Measurements from ENCODE around the gene PCAT6.

- TF ChIP-seq CTCF (IDR thresholded peaks at IDR 0.05) (no peak), POLR2A (IDR thresholded peaks at IDR 0.05) (peak; percentile 47 to 85)
These were observed 2.6 kb upstream of the PCAT6 start, which contains the start of gene KDM5B for GRCh38 chr1:202807926-202808757.
